GM12878 (cell line): ENCODE measurements around the gene ZNF284. TPM values are rescaled to one million over a fixed set of nuclear protein-coding genes. Genes with fewer than 3 reads are reported as not detected.
A peak's percentile ranks its signal among the peaks of the same experiment; 100 is the strongest.

ENCODE experiments used
- CUX1 ChIP-seq: IDR thresholded peaks from 2 replicates; pipeline ENCODE4 v1.6.1; 2012; ENCODE audit warnings: improper control_type of control experiment, low read depth, low read length; ENCODE audit not compliant: insufficient replicate concordance
- E2F8 ChIP-seq: fragments of 450-650 bp; IDR thresholded peaks from 2 replicates; pipeline ENCODE4 v1.6.1; 2018; ENCODE audit warnings: mild to moderate bottlenecking, low read depth, moderate library complexity; ENCODE audit not compliant: partially characterized antibody
- FOXM1 ChIP-seq: IDR thresholded peaks from 2 replicates; pipeline ENCODE4 v1.6.1; 2012; ENCODE audit warnings: low read depth, mild to moderate bottlenecking, inconsistent platforms, low read length, moderate library complexity
- HSF1 ChIP-seq: fragments of 150-350 bp; IDR thresholded peaks from 2 replicates; pipeline ENCODE4 v1.6.1; 2014; ENCODE audit warnings: mild to moderate bottlenecking, low read depth, low read length
- MTA2 ChIP-seq: fragments of 450-650 bp; IDR thresholded peaks from 2 replicates; pipeline ENCODE4 v1.6.1; 2016; ENCODE audit warnings: low read depth, mild to moderate bottlenecking, moderate library complexity
- MXI1 ChIP-seq: fragments of 150-350 bp; IDR thresholded peaks from 2 replicates; pipeline ENCODE4 v1.6.1; 2011; ENCODE audit warnings: low read depth, mild to moderate bottlenecking, inconsistent platforms, low read length, improper control_type of control experiment
- NFYA ChIP-seq: IDR thresholded peaks from 2 replicates; pipeline ENCODE4 v1.6.1; 2011; ENCODE audit warnings: low read depth, mild to moderate bottlenecking, low read length, improper control_type of control experiment, borderline replicate concordance
- NFYB ChIP-seq: IDR thresholded peaks from 2 replicates; pipeline ENCODE4 v1.6.1; 2011; ENCODE audit warnings: low read depth, mild to moderate bottlenecking, low read length, improper control_type of control experiment, moderate library complexity; ENCODE audit not compliant: insufficient read depth
- PAX5 ChIP-seq: IDR thresholded peaks from 2 replicates; pipeline ENCODE4 v1.6.1; 2011; ENCODE audit warnings: low read depth, low read length, borderline replicate concordance
- POLR2A ChIP-seq: IDR thresholded peaks from 2 replicates; pipeline ENCODE4 v1.6.1; 2011; ENCODE audit warnings: low read depth, mild to moderate bottlenecking, low read length
- POU2F2 ChIP-seq: IDR thresholded peaks from 3 replicates; pipeline ENCODE4 v1.6.1; 2011; ENCODE audit warnings: low read depth, mild to moderate bottlenecking, low read length, borderline replicate concordance
- STAT1 ChIP-seq: fragments of 450-650 bp; conservative IDR thresholded peaks from 2 replicates; pipeline ENCODE4 v1.6.1; 2014; ENCODE audit warnings: antibody characterized with exemption, mild to moderate bottlenecking
- TARDBP ChIP-seq: IDR thresholded peaks from 2 replicates; pipeline ENCODE4 v1.6.1; 2016; ENCODE audit warnings: borderline replicate concordance
- ZBTB11 ChIP-seq: fragments of 450-650 bp; formaldehyde crosslinking; IDR thresholded peaks from 2 replicates; pipeline ENCODE4 v1.5.0; 2022; ENCODE audit warnings: mild to moderate bottlenecking, missing genetic modification characterization
- polyA plus RNA-seq, 11 experiments: library from polyadenylated mRNA; depleted of rRNA in 4 of 11; unstranded in 6 of 11; stranded (reverse) in 5 of 11; fragments of >200 nt; fragmentation: Nextera tagmentation in 4 of 11; fragmentation: Illumina TruSeq in 1 of 11; extraction: Ambion mirVana in 4 of 11; extraction: Trizol in 1 of 11; gene quantifications; 1 replicate in 1 of 11; 2 replicates in 10 of 11; pipeline versions ENCODE4 v1.2.1 to v1.2.3, GENCODE V29; 2011 to 2016; ENCODE audit warnings: inconsistent platforms in 2 of 11, missing spikeins in 2 of 11, low read depth in 1 of 11
- total RNA-seq, 4 experiments: library from RNA; depleted of rRNA in 3 of 4; stranded (reverse); fragments of >200 nt in 3 of 4; fragmentation: Illumina TruSeq in 1 of 4; extraction: Trizol in 1 of 4; gene quantifications; 2 replicates each; pipeline versions ENCODE4 v1.2.1 to v1.2.3, GENCODE V29; 2013 to 2021
- TF ChIP-seq, protein P1 (sequence below): IDR thresholded peaks from 2 replicates; pipeline ENCODE4 v1.6.1; 2011; ENCODE audit warnings: borderline replicate concordance, low read depth, mild to moderate bottlenecking, moderate library complexity, mixed read lengths, low read length; ENCODE audit not compliant: insufficient read depth; ENCODE audit errors: extremely low read length

Gene ZNF284
- total and polyA plus RNA-seq, 10 of the 15 experiments (the other 5 are each of a cell fraction or from before 2014, with no cell fraction given) = 0.35 to 1.7 (median 0.60) TPM

GRCh38 chr19:44051650-44052402, 20.1 kb upstream of the ZNF284 start, which contains the start of gene ZNF223 (continued):
- no peak for TF ChIP-seq E2F8
- no peak for TF ChIP-seq STAT1
- TF ChIP-seq ZBTB11 = peak; percentile 85
- TF ChIP-seq TARDBP = no peak
- TF ChIP-seq MXI1 = no peak
- TF ChIP-seq, protein P1, sequence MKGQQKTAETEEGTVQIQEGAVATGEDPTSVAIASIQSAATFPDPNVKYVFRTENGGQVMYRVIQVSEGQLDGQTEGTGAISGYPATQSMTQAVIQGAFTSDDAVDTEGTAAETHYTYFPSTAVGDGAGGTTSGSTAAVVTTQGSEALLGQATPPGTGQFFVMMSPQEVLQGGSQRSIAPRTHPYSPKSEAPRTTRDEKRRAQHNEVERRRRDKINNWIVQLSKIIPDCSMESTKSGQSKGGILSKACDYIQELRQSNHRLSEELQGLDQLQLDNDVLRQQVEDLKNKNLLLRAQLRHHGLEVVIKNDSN = no peak
- TF ChIP-seq MTA2 = no peak
- no peak for TF ChIP-seq NFYB
- TF ChIP-seq NFYA = no peak
- no peak for TF ChIP-seq PAX5
- TF ChIP-seq FOXM1 = no peak
- TF ChIP-seq POLR2A = no peak
- TF ChIP-seq HSF1 = no peak
- peak; percentile 26; the same call in 1 of the 3 replicates for TF ChIP-seq POU2F2
- no peak for TF ChIP-seq CUX1
